Fibroblast of lung (primary cell): ENCODE results near the gene PTPRE.

Experiments used
- CTCF ChIP-seq, 2 donors: IDR thresholded peaks in 1 of 2; conservative IDR thresholded peaks in 1 of 2; 1 replicate in 1 of 2; 2 replicates in 1 of 2; pipeline ENCODE4 v1.5.1; 2011 to 2012; ENCODE audit warnings: low read length in 2 of 2, control low read depth in 1 of 2, inconsistent platforms in 1 of 2, low read depth in 1 of 2, mild to moderate bottlenecking in 1 of 2
- EZH2 ChIP-seq: IDR thresholded peaks from 2 replicates; pipeline ENCODE4 v1.5.1; 2012; ENCODE audit warnings: low read length, control low read depth, mild to moderate bottlenecking; ENCODE audit errors: missing control alignments

DNA sequence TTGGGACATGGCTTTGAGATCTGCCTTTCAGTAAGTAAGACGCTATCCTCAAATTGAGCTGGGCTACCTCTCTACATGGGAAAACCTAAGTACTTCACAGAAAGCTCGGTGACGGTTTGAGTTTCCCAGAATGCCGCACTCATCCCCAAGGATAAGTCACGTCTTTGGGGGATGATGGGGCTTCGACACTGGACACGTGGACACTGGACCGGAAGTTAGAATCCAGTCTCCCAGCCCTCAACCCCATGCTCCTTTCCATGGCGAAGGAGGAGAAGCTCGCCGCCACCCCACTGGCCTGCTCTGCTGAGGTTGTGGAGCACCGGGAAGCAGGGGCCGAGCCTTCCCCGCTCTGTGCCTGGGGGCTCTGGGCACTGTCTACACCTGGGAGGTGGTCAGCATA lies 27.5 kb downstream of the PTPRE start:
- TF ChIP-seq CTCF (conservative IDR thresholded peaks at IDR 0.05 in 1 of 2, IDR thresholded peaks at IDR 0.05 in 1 of 2; ENCODE audit: low read depth in 1 of 2, low read length in 2 of 2) (no peak), EZH2 (no peak)
